Hematopoietic multipotent progenitor cell (in vitro differentiated cells): ENCODE results near the gene CACNA1C. TPM values are rescaled to one million over a fixed set of nuclear protein-coding genes. Genes with fewer than 3 reads are reported as not detected.

Experiments used
- DNase-seq, 3 donors: peaks; one replicate each; pipeline ENCODE4 v3.0.0-alpha.2; 2011 to 2015; ENCODE audit warnings: low read depth in 2 of 3, low spot score in 2 of 3
- total RNA-seq: library from RNA; depleted of rRNA; stranded (reverse); fragments of >200 nt; gene quantifications from one replicate; pipeline ENCODE4 v1.2.3, GENCODE V29; 2012

Gene CACNA1C
- total RNA-seq, 1 donor = 0.54 TPM

DNA sequence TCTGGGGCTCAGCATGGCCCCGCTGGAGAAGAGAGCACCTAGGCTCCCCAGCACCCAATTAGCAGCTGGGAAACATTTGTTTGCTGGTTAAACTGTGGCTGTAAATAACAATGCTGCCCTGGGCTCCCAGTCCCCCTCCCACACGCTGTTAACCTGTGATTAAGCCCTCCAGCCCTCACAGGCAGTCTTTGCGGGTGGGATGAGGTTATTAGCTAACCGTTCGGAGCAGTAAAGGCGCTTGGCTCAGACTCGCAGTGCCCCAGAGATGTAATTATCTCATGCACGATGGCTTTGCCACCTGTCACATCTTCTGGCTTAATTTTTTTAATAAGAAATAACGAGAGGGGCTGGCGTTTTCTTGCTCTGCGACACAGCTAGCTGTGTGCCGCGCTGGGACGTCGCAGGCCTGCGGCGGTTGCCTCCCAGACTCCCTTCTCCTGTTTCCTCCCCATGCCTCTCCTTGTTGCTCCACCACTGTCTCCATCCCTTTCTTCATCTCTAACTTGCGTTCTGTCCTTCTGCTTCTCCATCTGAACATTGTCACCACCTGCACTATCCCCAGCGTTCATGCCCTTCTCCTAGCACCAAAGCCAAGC is 502.8 kb downstream of the CACNA1C start:
- DNase-seq = no peak

DNA sequence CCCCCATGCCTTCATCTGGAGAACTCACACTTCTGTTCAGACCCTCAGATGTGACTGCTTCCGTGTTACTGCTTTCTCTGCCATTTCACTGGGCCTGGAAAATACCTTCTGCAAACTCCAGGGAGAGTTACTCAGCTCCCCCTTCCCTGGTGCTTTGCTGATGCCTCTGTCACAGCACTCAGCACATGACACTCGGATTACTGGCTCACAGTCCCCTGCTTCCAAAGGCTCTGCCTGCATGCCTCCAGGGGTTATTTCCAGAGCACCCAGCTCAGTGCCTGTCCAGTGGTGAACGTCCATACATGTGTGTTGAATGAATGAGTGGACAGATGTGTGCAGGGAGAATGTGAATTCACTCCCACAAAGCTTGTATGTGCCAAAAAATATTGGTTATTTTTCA is 504.8 kb downstream of the CACNA1C start:
- DNase-seq = no peak

DNA sequence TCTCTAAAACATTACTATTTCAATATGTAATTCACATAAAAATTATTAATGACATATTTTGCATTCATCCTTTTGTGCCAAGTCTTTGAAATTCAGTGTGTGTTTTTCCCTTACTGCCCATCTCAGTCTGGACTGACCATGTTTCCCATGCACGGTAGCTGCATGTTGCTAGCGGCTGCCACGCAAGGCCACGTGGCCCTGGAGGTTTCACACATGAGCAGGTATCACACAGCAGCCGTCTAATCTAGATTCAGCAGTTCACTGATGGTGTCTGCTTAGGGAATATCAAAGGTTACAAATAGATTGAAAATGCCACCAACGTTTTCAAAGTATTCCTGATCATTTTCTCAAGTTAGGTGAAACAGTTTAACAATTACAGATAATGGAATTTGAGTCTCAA is 507.1 kb downstream of the CACNA1C start:
- no peak for DNase-seq

DNA sequence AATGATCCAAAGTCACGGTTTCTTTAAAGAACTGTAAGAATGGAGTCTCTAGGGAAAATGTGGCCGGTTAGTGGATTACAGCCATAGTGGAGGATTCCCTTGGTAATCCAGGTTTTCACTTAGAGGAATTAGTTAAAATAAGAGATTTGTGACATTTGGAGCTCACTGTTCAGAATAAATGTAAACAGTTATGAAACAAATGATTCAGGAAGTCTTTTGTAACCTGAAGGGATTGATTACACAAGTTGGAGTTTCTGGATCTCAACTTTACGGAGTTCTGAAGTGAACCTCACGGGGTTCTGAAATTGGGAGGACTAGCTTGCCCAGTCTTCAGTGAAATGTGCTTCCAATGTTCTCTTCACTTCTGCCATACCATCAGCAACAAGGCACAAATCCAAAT is 507.6 kb downstream of the CACNA1C start:
- DNase-seq = no peak

- DNase-seq = no peak
These were observed 508.6 kb downstream of the CACNA1C start for GRCh38 chr12:2561367-2561766.

DNA sequence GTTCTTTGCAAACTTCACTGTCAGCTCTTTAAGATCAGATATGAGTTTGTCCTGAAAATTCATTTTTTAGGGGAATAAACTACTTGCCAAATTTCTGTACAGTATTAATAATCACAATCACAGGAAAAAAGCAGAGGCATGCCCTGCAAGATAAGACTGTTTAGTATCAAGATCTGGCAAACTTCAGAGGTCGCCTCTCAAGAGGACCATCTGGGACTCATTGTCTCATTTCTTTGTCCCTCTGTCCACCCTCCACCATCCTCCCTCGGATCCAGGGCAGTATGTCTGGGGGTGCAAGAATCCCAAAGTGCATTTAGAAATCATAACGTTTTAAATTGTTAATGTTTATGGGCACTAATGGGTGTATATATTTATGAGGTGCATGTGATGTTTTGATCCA is 509.6 kb downstream of the CACNA1C start:
- DNase-seq = no peak

DNA sequence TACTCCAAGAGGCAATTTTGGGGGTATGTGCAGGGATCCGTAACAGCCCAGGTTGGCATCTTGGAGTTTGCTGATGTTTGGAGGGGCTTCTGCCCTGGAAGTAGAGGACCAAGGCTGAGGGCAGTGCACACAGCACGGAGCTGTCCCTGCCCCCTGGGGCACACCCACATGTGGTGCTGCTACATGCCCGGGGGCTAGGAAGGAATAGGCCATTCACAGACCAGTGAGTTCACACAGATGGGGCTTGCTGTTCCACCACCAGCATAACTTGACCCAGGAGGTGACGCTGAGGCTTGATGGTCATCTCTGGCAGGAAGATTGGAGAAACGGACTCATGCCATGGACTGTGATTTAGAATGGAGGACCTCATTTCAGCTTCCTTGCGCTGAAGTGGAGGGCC is 510.9 kb downstream of the CACNA1C start:
- DNase-seq = no peak

- DNase-seq = no peak
These were observed 513.4 kb downstream of the CACNA1C start for GRCh38 chr12:2566161-2566560.

GRCh38 chr12:2567711-2568110 is 514.9 kb downstream of the CACNA1C start:
- no peak for DNase-seq

- no peak for DNase-seq
These were observed 517.8 kb downstream of the CACNA1C start for GRCh38 chr12:2570562-2570961.

DNA sequence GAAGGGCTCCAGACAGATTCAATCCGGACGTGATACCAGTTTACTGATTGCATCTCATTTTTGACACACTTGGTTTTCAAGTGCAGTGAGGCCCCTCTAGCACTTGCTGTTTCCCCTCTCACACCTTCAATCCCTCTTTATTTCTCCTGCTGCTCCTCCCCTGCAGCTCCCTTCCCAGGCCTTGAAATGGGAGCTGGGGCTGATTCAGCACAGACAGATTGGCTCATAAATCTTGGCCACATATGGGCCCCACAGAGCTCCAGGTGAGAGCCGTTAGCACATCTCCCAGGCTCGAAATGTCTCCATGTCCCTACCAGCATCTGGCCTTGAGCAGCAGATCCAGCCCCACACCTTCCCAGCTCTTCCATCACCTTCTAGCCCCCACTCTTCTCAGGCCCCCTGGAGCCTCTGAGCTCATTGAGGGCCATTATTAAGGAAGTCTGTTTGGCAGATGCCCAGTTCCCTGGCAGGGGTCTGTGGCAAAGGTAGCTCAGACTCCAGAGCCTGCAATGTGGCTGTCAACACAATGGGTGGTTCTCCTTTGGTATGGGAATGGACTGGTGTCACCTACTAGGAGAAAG is 521.7 kb downstream of the CACNA1C start:
- DNase-seq = no peak

GRCh38 chr12:2575245-2575644 is 522.5 kb downstream of the CACNA1C start:
- DNase-seq = no peak

GRCh38 chr12:2578211-2578610 is 525.4 kb downstream of the CACNA1C start:
- no peak for DNase-seq

- DNase-seq = no peak
These were observed 526.0 kb downstream of the CACNA1C start for GRCh38 chr12:2578772-2579171.

DNA sequence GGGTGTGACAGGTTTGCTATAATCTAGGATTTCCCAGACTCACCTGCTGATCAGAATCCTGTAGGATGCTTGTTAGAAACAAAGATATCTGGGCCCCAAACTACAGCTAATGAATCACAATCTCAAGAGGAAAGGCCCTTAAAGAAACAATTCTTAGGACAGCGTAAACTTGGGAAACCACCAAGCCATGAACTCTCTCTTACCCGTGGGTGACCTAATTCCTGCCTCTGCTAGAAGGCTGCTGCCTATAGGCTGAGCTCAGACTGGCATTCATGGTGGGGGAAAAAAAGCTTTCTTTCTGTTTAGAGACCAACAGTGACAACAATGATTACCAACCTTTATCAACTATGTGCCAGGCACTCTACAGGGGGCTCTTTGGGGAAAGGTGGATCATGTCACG is 528.0 kb downstream of the CACNA1C start:
- no peak for DNase-seq

- no peak for DNase-seq
These were observed 528.7 kb downstream of the CACNA1C start for GRCh38 chr12:2581293-2582045.

GRCh38 chr12:2582631-2583030 is 529.8 kb downstream of the CACNA1C start:
- no peak for DNase-seq

- DNase-seq = peak in 2 of 3 donors; percentile 59 to 72
These were observed 530.3 kb downstream of the CACNA1C start for GRCh38 chr12:2583091-2583497.

DNA sequence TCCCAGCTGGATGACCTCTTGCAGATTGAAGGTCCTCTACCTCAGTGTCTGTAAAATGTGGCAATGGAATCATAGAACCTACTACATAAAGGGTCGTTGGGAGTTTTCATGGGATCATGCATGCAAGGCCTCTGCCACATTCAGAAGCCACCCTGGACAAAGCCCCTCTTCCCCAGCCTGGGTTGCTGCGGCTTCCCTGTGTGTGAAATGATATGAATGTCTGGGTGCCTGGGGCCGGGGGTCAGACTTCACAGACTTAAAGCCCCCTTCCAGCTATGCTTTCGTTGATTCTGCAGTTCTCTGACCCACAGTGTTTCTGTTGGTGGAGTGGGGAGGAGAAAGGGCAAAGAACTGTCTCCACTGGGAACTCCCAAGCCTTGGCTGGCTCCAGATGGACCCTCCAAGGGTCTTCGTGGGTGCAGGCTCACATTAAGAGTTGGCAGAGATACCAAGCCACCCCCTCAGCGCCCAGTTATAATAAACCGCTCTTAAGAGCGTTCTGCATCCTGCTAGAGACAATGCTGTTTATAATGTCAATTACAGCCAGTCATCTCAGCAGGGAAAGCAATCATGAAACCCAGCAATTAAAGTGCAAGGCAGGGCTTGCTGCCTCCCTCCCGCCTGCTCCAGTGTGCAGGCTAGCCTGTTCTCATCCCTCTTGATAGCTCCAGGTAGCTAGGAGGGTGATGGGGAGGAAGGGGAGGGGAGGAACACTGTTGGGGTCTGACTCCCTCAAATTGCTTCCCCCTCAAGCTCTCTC is 531.0 kb downstream of the CACNA1C start:
- DNase-seq = no peak

- DNase-seq = no peak
These were observed 533.6 kb downstream of the CACNA1C start for GRCh38 chr12:2586156-2587038.
